H9 (cell line): ENCODE measurements around the gene CRYAB. TPM values are rescaled to one million over a fixed set of nuclear protein-coding genes. Genes with fewer than 3 reads are reported as not detected.

ENCODE experiments used
- DNase-seq: peaks from one replicate; pipeline ENCODE4 v3.0.0-alpha.2; 2017
- H2AFZ ChIP-seq: one replicate; pipeline ENCODE4 v1.6.1; 2013; ENCODE audit warnings: mild to moderate bottlenecking, low read length, control low read depth, moderate library complexity
- H2AK5ac ChIP-seq: 2 replicates; pipeline ENCODE4 v1.6.1; 2013; ENCODE audit warnings: low read length, control low read depth, mixed read lengths; ENCODE audit not compliant: insufficient read length
- H2BK120ac ChIP-seq: one replicate; pipeline ENCODE4 v1.6.1; 2013; ENCODE audit warnings: low read depth, mild to moderate bottlenecking, low read length, control low read depth, inconsistent platforms; ENCODE audit not compliant: poor library complexity, severe bottlenecking
- H2BK12ac ChIP-seq: 2 replicates; pipeline ENCODE4 v1.6.1; 2013; ENCODE audit warnings: low read length, control low read depth, mixed read lengths, low read depth; ENCODE audit not compliant: insufficient read length
- H2BK15ac ChIP-seq: 2 replicates; pipeline ENCODE4 v1.6.1; 2013; ENCODE audit warnings: low read depth, low read length, control low read depth
- H2BK20ac ChIP-seq: one replicate; pipeline ENCODE4 v1.6.1; 2013; ENCODE audit warnings: low read depth, mild to moderate bottlenecking, low read length, control low read depth, inconsistent platforms; ENCODE audit not compliant: poor library complexity, severe bottlenecking
- H2BK5ac ChIP-seq: 2 replicates; pipeline ENCODE4 v1.6.1; 2013; ENCODE audit warnings: low read length, control low read depth, mixed read lengths; ENCODE audit not compliant: insufficient read length
- H3K14ac ChIP-seq: 2 replicates; pipeline ENCODE4 v1.6.1; 2013; ENCODE audit warnings: low read length, control low read depth; ENCODE audit not compliant: insufficient read depth
- H3K18ac ChIP-seq: 2 replicates; pipeline ENCODE4 v1.6.1; 2013; ENCODE audit warnings: low read depth, mild to moderate bottlenecking, mixed read lengths, low read length, control low read depth; ENCODE audit not compliant: insufficient read length
- H3K23ac ChIP-seq: 2 replicates; pipeline ENCODE4 v1.6.1; 2013; ENCODE audit warnings: low read length, control low read depth, mixed read lengths, low read depth; ENCODE audit not compliant: insufficient read length
- H3K23me2 ChIP-seq: 2 replicates; pipeline ENCODE4 v1.6.1; 2013; ENCODE audit warnings: low read depth, mild to moderate bottlenecking, mixed read lengths, low read length, control low read depth; ENCODE audit not compliant: insufficient read length, poor library complexity, severe bottlenecking
- H3K27ac ChIP-seq: 2 replicates; pipeline ENCODE4 v1.5.1; 2013; ENCODE audit warnings: low read length, control low read depth, mixed read lengths, low read depth; ENCODE audit not compliant: insufficient read length
- H3K27me3 ChIP-seq: 2 replicates; pipeline ENCODE4 v1.6.1; 2013; ENCODE audit warnings: low read length, control low read depth, inconsistent platforms; ENCODE audit not compliant: insufficient read depth
- H3K4ac ChIP-seq: 2 replicates; pipeline ENCODE4 v1.6.1; 2013; ENCODE audit warnings: low read depth, mild to moderate bottlenecking, control low read depth, inconsistent platforms, low read length, moderate library complexity
- H3K4me1 ChIP-seq: 2 replicates; pipeline ENCODE4 v1.6.1; 2013; ENCODE audit warnings: low read length, control low read depth, inconsistent platforms; ENCODE audit not compliant: insufficient read depth
- H3K4me2 ChIP-seq: 2 replicates; pipeline ENCODE4 v1.6.1; 2013; ENCODE audit warnings: low read length, control low read depth, mixed read lengths; ENCODE audit not compliant: insufficient read length, insufficient read depth
- H3K56ac ChIP-seq: 2 replicates; pipeline ENCODE4 v1.6.1; 2013; ENCODE audit warnings: low read depth, mild to moderate bottlenecking, mixed read lengths, low read length, control low read depth; ENCODE audit not compliant: insufficient read length
- H3K79me1 ChIP-seq: 2 replicates; pipeline ENCODE4 v1.6.1; 2013; ENCODE audit warnings: low read depth, mild to moderate bottlenecking, moderate library complexity, low read length, control low read depth, inconsistent platforms; ENCODE audit not compliant: insufficient read depth, poor library complexity, severe bottlenecking
- H3K79me2 ChIP-seq: 2 replicates; pipeline ENCODE4 v1.6.1; 2013; ENCODE audit warnings: low read length, control low read depth, inconsistent platforms; ENCODE audit not compliant: insufficient read depth
- H3K9ac ChIP-seq: 2 replicates; pipeline ENCODE4 v1.6.1; 2013; ENCODE audit warnings: low read length, control low read depth, mixed read lengths; ENCODE audit not compliant: insufficient read length; ENCODE audit errors: extremely low read depth
- H3K9me3 ChIP-seq: one replicate; pipeline ENCODE4 v1.6.1; 2013; ENCODE audit warnings: low read depth, low read length, inconsistent platforms; ENCODE audit not compliant: control insufficient read depth
- H3T11ph ChIP-seq: one replicate; pipeline ENCODE4 v1.6.1; 2013; ENCODE audit warnings: mild to moderate bottlenecking, low read length, control low read depth, inconsistent platforms
- H4K20me1 ChIP-seq: one replicate; pipeline ENCODE4 v1.6.1; 2013; ENCODE audit not compliant: control insufficient read depth, insufficient read length, insufficient read depth
- H4K5ac ChIP-seq: 2 replicates; pipeline ENCODE4 v1.6.1; 2013; ENCODE audit warnings: low read depth, mild to moderate bottlenecking, mixed read lengths, low read length, control low read depth; ENCODE audit not compliant: insufficient read length
- H4K8ac ChIP-seq: replicated peaks from 2 replicates; pipeline ENCODE4 v1.6.1; 2013; ENCODE audit warnings: low read length, control low read depth, mixed read lengths, low read depth; ENCODE audit not compliant: insufficient read length
- H4K91ac ChIP-seq: 2 replicates; pipeline ENCODE4 v1.6.1; 2013; ENCODE audit warnings: low read depth, mild to moderate bottlenecking, moderate library complexity, mixed read lengths, low read length, control low read depth; ENCODE audit not compliant: insufficient read length
- H3K27ac Mint-ChIP-seq, 3 experiments: 2 replicates in 2 of 3; 3 replicates in 1 of 3; pipeline ENCODE4 v1.8.0; 2020 to 2021; ENCODE audit warnings: mixed read lengths in 3 of 3, mild to moderate bottlenecking in 1 of 3, moderate library complexity in 1 of 3
- H3K27me3 Mint-ChIP-seq: 2 replicates; pipeline ENCODE4 v1.8.0; 2021; ENCODE audit warnings: low read depth, mild to moderate bottlenecking, moderate library complexity, mixed read lengths
- H3K36me3 Mint-ChIP-seq, 3 experiments: 2 replicates in 2 of 3; 3 replicates in 1 of 3; pipeline ENCODE4 v1.8.0; 2020 to 2021; ENCODE audit warnings: low read depth in 3 of 3, mixed read lengths in 3 of 3; ENCODE audit not compliant: insufficient read depth in 1 of 3
- H3K4me1 Mint-ChIP-seq, 2 experiments: 2 replicates each; pipeline ENCODE4 v1.8.0; 2020; ENCODE audit warnings: mixed read lengths in 2 of 2
- H3K4me3 Mint-ChIP-seq, 2 experiments: 2 replicates in 1 of 2; 3 replicates in 1 of 2; pipeline ENCODE4 v1.8.0; 2020 to 2021; ENCODE audit warnings: mild to moderate bottlenecking in 2 of 2, mixed read lengths in 2 of 2, moderate library complexity in 1 of 2
- H3K9me3 Mint-ChIP-seq, 2 experiments: 2 replicates in 1 of 2; 3 replicates in 1 of 2; pipeline ENCODE4 v1.8.0; 2020; ENCODE audit warnings: mild to moderate bottlenecking in 2 of 2, mixed read lengths in 2 of 2, moderate library complexity in 1 of 2
- WGBS: extraction: QIAGEN DNeasy Blood & Tissue Kit; methylation state at CpG from one replicate; pipeline ENCODE4 v1.1.7; 2013; ENCODE audit warnings: missing lambda C conversion rate, low lambda C conversion rate, mixed read lengths; ENCODE audit not compliant: insufficient read length; ENCODE audit errors: extremely low coverage; 5-methylcytosine and 5-hydroxymethylcytosine counted together
- total RNA-seq: library from RNA; stranded (reverse); gene quantifications from 2 replicates; pipeline ENCODE4 v1.2.1, GENCODE V29; 2021
- TF ChIP-seq, protein P1 (sequence below): fragments of 200-600 bp; sonication (generic); conservative IDR thresholded peaks from 3 replicates; pipeline ENCODE4 v1.8.0; 2021; ENCODE audit warnings: antibody characterized with exemption, mild to moderate bottlenecking

The CRYAB gene
- total RNA-seq, 1 experiment from 2014 or later, result not detected

DNA sequence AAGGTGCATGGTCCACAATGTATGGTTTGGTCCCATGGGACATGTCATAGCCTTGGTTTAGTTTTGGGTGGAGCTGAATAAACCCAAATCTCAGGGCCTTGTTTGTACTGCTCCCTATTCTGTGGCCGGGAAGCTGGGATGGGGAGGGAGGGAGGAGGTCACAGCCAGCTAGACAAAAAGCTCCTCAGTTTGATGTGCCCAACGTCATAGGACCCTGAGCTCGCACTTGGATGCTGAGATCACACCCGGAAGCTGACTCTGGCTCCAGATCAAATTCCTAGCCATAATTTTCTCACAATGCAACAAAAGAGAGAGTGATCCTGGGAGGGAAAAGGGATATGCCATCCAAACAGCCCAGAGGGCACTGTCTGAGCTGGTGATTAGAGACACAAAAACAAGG, 2.4 kb upstream of the CRYAB start:
- Histone ChIP-seq H3K56ac (no peak overlapping the region), H3K23me2 (no peaks in the 10 kb centered on the region), H2BK120ac (no peak overlapping the region), H3K9me3 (no peaks in the 10 kb centered on the region), H3K4ac (no peak overlapping the region), H2BK15ac (no peak overlapping the region), H3K23ac (no peak overlapping the region), H3K79me1 (no peaks in the 10 kb centered on the region), H3K27me3 (no peaks in the 10 kb centered on the region), H3K14ac (no peak overlapping the region), H2AFZ (no peak overlapping the region), H3K79me2 (no peaks in the 10 kb centered on the region), H4K20me1 (no peaks in the 10 kb centered on the region), H4K8ac (no peak overlapping the region), H3K18ac (no peak overlapping the region), H3K27ac (no peak overlapping the region), H4K5ac (no peak overlapping the region), H2BK20ac (no peak overlapping the region), H3K9ac (no peak overlapping the region), H2BK12ac (no peak overlapping the region), H2AK5ac (no peak overlapping the region), H4K91ac (no peak overlapping the region), H3T11ph (no peak overlapping the region), H3K4me1 (0 out of 2 replicates have a peak, but pooled peaks cover 2% of the 10 kb centered on the region), H2BK5ac (no peak overlapping the region), H3K4me2 (no peak overlapping the region)
- TF ChIP-seq, protein P1, sequence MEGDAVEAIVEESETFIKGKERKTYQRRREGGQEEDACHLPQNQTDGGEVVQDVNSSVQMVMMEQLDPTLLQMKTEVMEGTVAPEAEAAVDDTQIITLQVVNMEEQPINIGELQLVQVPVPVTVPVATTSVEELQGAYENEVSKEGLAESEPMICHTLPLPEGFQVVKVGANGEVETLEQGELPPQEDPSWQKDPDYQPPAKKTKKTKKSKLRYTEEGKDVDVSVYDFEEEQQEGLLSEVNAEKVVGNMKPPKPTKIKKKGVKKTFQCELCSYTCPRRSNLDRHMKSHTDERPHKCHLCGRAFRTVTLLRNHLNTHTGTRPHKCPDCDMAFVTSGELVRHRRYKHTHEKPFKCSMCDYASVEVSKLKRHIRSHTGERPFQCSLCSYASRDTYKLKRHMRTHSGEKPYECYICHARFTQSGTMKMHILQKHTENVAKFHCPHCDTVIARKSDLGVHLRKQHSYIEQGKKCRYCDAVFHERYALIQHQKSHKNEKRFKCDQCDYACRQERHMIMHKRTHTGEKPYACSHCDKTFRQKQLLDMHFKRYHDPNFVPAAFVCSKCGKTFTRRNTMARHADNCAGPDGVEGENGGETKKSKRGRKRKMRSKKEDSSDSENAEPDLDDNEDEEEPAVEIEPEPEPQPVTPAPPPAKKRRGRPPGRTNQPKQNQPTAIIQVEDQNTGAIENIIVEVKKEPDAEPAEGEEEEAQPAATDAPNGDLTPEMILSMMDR, result no peak
- no peaks in the 10 kb centered on the region for H3K36me3 Mint-ChIP-seq
- peaks cover 32 to 48% of the 10 kb centered on the region in 2 experiments for H3K4me1 Mint-ChIP-seq
- no CpG with 5 or more reads among the region's 4 CpGs for WGBS
- H3K9me3 Mint-ChIP-seq, result no peaks in the 10 kb centered on the region
- H3K27ac Mint-ChIP-seq, result peak overlapping the region in 1 of 3 experiments; percentile 52; a peak in 1 of 7 replicates
- no peak for DNase-seq
- H3K27me3 Mint-ChIP-seq, result no peaks in the 10 kb centered on the region
- H3K4me3 Mint-ChIP-seq, result no peak overlapping the region
